GM21526 (cell line): Measurements from ENCODE around the gene ZHX3.
"Not testable (repeated sequence)": the region's sequence is repeated elsewhere in the genome, so short reads cannot be mapped to it uniquely, and the experiment has no call there.

Source experiments
- ATAC-seq: cut with Tn5 transposase; IDR thresholded peaks from one replicate; pipeline ENCODE4 v1.9.1; 2021; ENCODE audit warnings: moderate library complexity; ENCODE audit not compliant: unreplicated experiment, low FRiP score

The ZHX3 gene

GRCh38 chr20:41334036-41334435, 16.5 kb upstream of the ZHX3 start:
- no peak for ATAC-seq

DNA sequence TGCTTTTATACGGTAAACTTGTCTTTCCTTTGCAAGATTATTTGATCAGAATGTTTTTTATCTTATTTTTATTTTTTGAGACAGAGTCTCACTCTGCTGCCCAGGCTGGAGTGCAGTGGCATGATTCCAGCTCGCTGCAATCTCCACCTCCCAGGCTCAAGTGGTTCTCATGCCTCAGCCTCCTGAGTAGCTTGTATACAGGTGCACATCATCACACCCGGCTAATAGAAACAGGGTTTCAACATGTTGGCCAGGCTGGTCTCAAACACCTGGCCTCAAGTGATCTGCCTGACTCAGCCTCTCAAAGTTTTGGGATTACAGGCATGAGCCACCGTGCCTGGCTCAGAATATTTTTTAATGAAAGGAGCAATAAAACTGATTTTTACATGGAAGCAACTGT, 14.2 kb upstream of the ZHX3 start:
- ATAC-seq = no peak

- no peak for ATAC-seq
Measured at GRCh38 chr20:41330941-41331340, 13.4 kb upstream of the ZHX3 start.

DNA sequence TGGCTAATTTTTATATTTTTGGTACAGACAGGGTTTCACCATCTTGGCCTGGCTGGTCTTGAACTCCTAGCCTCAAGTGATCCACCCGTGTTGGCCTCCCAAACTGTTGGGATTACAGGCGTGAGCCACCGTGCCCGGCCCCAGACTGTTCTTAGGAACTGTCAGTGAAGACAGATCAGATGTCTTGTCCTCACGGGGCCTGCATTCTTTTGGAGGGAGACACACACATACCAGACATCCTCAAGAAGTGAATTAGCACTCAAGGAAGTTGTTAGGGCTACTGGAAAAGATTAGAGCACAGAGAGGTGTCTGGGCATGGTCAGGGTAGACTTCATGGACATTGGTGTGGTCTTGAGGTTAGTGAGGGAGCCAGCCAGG, 12.8 kb upstream of the ZHX3 start:
- no peak for ATAC-seq

DNA sequence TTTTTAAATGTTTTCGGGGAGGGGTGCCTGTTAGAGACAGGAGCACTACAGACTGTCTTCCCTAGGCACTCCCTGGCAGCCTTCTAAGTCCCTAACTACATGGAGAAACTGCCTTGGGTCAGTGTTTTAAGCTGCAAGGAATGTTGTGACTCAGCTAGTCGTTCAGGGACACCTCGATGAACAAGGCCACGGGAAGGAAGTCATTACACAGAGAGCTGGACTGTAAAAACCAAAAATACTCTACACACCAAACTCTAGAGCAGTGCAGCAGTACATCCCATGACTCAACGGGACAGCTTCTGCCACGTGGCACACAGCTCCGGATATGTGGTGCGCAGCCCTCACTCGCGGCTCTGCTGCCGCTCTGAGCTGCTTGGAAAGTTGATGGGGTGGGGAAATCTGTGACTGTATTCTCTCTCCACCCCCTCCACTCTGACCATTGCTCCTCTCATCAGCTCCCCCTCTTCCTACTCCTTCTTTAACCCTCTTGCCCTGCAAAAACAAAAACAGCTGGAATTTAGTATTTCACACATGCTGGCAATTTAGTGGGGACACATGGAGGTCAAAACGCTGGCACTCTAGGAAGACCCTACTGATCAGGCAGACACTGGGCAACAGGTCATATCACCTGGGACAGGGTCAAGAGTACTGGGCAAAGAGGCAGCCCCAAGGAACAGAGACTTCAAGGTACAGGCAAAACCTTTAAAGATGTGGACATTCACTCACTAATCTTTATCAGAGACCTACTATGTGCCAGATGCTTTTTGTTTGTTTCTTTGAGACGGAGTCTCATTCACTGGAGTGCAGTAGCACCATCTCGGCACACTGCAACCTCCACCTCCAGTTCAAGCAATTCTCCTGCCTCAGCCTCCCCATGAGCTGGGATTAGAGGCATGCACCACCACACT, 12.2 kb upstream of the ZHX3 start:
- ATAC-seq = peak; percentile 75

GRCh38 chr20:41327178-41327577, 9.6 kb upstream of the ZHX3 start:
- ATAC-seq = no peak

DNA sequence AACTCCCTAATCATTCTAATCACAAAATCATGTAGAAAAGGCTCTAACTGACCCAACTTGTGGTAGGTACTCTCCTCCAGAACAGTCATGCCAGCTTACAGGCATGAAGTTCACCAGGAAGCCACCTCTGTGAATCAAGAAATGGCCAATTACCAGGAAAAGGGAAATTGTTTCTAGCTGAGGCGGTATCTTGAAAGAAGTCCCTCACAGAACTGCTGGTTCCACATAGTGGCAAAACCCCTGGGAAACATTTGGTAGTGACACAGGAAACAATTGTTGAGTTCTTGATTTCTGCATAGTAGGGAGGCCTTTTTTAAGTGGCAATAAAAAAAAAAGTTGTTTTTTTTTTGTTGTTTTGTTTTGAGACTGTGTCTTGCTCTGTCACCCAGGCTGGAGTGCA, 3.4 kb upstream of the ZHX3 start:
- ATAC-seq = no peak

- ATAC-seq = no peak
Measured at GRCh38 chr20:41320441-41320840, 2.9 kb upstream of the ZHX3 start.

DNA sequence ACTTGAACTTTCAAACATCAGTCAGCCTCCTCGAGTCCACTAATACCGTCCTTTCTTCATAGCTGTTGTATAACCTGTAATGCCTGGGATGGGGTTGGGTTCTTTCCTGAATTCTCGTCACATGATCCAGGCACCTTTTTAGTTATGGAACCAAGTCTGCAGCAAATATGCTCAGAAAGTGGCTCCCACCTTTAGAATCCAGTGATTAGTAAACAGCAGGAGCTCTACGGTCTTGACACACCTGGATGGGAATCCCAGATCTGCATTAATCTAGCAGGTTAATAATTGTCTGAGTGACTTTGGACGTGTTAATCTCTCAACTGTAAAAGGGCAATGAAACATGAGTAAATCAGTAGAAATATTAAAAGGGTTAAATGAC, 729 bp upstream of the ZHX3 start:
- no peak for ATAC-seq

DNA sequence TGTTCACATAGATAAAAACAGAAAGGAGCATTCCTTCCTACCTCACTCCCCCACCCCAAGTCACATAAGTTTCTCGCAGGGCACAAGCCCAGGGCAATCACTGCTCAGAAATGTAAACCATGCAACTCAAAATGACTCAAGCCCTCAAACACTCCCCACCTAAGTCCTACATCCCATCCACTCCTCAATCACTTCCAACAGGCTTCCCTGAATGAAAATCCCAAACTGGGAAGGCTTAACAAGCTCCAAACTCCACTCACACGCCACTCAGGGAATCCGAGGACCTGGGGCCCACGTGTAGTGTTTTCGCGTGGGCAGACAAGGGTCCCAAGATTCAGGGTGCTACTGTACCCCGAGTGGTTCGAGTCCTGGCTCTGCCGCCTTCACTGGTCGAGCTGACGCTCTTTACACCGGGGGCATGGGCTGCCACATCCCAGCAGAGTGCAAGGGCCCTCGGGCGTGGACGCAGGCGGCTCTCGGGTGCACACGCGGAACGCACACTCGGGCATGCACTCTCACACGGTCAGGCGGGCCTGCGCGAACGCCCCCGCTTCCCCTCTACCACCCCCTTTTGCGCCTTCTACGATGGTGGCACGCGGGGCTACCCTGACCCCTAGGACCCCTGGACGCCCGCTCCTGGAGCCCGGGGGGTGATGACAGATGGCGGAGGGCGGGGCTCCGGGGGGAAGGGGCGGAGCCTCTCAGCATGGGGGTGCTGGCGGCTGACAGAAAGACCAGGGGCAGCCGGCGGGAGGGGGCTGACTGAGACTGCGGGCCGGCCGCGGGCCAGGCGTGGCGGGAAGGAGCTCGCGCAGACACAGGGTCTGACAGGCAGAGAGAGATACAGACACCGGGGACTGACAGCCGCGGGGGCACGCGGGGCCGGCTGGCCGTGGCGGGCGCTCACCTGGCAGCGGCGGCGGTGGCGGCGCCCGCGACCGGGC, 657 bp downstream of the ZHX3 start:
- ATAC-seq = peak; percentile 50

DNA sequence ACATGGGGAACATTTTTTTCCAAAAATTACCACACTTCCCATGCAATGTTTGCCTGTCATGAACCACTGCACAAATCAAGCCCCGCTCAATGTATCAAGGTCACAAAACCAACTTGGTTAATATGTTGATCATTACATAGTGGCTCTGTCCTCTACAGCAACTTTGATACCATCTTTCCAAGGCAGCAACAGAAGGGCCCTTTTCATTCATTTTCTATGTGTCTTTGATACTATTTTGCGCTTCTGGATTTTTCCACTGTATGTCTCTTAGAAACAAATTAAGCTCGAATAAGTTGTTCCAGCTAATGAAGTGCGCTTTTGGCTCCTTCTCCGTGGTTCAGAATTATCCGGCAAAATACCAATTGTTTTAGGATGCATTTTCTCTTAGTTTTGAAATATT, 1.5 kb downstream of the ZHX3 start:
- no peak for ATAC-seq

GRCh38 chr20:41314386-41314785, 3.1 kb downstream of the ZHX3 start:
- ATAC-seq = no peak

DNA sequence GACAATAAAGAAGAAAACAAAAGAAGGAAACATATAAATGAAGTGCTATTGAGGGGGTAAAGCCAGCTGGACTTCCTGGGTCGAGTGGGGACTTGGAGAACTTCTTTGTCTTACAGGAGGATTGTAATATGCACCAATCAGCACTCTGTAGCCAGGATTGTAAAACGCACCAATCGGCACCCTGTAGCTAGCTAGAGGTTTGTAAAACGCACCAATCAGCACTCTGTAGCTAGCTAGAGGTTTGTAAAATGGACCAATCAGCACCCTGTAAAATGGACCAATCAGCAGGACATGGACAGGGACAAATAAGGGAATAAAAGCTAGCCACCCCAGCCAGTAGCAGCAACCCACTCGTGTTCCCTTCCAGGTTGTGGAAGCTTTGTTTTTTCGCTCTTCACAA, 5.5 kb downstream of the ZHX3 start:
- not testable (repeated sequence) for ATAC-seq

- ATAC-seq = no peak
Measured at GRCh38 chr20:41309817-41310216, 7.7 kb downstream of the ZHX3 start.

- no peak for ATAC-seq
Measured at GRCh38 chr20:41308726-41309413, 8.7 kb downstream of the ZHX3 start.

GRCh38 chr20:41308290-41308711, 9.2 kb downstream of the ZHX3 start:
- no peak for ATAC-seq

GRCh38 chr20:41307021-41307420, 10.5 kb downstream of the ZHX3 start:
- no peak for ATAC-seq

GRCh38 chr20:41306061-41306727, 11.3 kb downstream of the ZHX3 start:
- peak; percentile 85 for ATAC-seq

DNA sequence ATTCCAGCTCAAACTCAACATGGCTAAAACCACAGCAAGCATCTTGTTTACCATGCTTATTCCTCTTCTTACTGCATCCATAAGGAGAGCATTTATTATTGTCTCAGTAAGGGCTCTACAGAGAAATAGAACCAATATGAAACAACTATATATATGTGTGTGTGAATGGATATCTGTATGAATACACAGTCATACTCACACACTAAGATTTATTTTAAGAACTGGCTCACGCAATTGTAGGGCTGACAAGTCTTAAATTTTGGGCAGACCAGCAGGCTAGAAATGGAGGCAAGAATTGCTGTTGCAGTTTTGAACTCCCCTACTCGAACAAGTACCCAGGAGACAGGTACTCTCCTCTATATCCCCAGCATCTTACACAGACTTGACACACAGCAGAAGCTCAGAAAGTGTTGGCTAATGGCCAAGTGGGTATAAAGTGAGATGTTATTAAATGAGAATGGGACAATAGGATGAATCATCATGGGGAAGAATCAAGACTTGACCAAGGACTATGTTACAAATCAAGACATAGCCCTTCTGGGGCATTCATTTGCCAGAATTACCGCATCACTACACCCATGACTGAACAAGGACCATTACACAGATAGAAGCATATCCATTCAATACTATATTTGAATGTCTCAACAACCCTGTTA, 13.0 kb downstream of the ZHX3 start:
- ATAC-seq = no peak

GRCh38 chr20:41304002-41304401, 13.5 kb downstream of the ZHX3 start:
- ATAC-seq = no peak
